ENCODE measurements around the gene GCSAML. TPM values are rescaled to one million over a fixed set of nuclear protein-coding genes. Genes with fewer than 3 reads are reported as not detected.

Gene GCSAML
- total and polyA plus RNA-seq, 3 donors from 2014 or later: 2.8 to 8.4 (median 3.7) TPM

DNA sequence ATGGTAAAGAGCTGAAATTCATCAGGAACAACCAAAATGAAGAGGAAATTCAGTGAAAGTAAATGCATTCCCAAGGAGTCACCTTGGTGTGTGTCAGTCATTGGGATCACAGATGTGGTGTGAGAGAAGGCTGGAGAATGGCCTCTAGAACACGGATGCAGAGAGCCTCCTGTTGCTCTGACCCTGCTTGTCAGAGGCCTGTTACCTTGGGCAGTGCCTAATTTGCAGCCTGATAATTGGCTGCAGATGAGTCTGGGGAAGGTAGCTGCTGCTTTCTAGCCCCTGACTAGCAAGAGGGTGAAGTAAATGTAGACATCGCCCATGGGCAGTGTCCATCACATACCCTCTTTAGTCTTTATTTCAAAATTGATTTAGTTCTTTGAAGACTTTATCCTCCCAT lies 3.3 kb downstream of the GCSAML start:
- H3K27ac ChIP-seq: no peak overlapping the region
- intact Hi-C loops (cut with DNase I; ENCODE audit: low total_unique reads): no loop called here
- no peaks in the 10 kb centered on the region for H3K36me3 ChIP-seq (ENCODE audit: low read depth, missing control alignments)
- H3K27me3 ChIP-seq: no peaks in the 10 kb centered on the region
- H3K4me1 ChIP-seq: no peaks in the 10 kb centered on the region
- no peak for TF ChIP-seq POLR2A (IDR thresholded peaks at IDR 0.05)
- TF ChIP-seq, protein P1, sequence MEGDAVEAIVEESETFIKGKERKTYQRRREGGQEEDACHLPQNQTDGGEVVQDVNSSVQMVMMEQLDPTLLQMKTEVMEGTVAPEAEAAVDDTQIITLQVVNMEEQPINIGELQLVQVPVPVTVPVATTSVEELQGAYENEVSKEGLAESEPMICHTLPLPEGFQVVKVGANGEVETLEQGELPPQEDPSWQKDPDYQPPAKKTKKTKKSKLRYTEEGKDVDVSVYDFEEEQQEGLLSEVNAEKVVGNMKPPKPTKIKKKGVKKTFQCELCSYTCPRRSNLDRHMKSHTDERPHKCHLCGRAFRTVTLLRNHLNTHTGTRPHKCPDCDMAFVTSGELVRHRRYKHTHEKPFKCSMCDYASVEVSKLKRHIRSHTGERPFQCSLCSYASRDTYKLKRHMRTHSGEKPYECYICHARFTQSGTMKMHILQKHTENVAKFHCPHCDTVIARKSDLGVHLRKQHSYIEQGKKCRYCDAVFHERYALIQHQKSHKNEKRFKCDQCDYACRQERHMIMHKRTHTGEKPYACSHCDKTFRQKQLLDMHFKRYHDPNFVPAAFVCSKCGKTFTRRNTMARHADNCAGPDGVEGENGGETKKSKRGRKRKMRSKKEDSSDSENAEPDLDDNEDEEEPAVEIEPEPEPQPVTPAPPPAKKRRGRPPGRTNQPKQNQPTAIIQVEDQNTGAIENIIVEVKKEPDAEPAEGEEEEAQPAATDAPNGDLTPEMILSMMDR (IDR thresholded peaks at IDR 0.05): no peak
- H3K4me3 ChIP-seq: no peak overlapping the region
- no peaks in the 10 kb centered on the region for H3K9me3 ChIP-seq
- 58 to 77% methylated on average over 2 of the region's 2 CpGs for WGBS, 2 donors
- DNase-seq: no peak

DNA sequence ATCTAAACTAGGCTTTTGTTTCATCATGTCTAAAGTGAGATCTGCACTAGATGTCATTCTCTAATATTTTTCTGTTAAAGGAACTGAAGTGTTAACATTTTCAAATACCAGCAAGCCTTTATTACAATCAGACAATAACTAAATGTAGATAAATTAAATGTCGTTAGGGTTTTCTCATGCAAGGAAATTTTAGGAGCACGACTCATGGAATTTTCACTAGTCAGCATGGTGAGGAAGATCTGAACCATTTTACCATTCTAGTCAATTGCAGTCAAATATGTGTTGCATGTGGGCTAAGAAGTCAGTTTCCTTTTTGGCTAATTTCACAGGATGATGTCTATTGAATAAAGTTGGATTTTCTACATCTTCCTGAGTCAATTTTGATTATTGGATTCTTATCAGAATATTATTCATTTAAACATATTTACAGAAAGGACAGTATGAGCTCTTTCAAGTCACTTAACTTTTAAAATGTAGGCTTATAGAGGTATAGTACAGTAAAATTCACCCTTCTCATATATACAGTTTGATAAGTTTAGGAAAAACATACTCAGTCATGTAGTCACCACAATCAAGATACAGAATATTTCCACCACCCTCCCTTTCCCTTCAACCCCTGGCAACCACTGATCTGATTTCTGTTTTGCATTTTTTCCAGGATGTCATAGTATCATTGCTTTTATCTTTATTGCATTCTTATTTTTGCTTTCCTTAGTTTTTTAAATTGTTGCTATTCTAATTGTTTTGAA lies 9.2 kb downstream of the GCSAML start:
- DNase-seq: no peak
- Histone ChIP-seq H3K4me1 (no peaks in the 10 kb centered on the region), H3K4me3 (no peak overlapping the region), H3K9me3 (no peaks in the 10 kb centered on the region), H3K27ac (no peak overlapping the region), H3K36me3 (ENCODE audit: low read depth, missing control alignments) (no peaks in the 10 kb centered on the region), H3K27me3 (no peaks in the 10 kb centered on the region)
- intact Hi-C loops (cut with DNase I; ENCODE audit: low total_unique reads): no loop called here
- TF ChIP-seq, protein P1 (IDR thresholded peaks at IDR 0.05): no peak
- no peak for TF ChIP-seq POLR2A (IDR thresholded peaks at IDR 0.05)
- 77 to 80% methylated on average over 2 of the region's 2 CpGs for WGBS, 2 donors

DNA sequence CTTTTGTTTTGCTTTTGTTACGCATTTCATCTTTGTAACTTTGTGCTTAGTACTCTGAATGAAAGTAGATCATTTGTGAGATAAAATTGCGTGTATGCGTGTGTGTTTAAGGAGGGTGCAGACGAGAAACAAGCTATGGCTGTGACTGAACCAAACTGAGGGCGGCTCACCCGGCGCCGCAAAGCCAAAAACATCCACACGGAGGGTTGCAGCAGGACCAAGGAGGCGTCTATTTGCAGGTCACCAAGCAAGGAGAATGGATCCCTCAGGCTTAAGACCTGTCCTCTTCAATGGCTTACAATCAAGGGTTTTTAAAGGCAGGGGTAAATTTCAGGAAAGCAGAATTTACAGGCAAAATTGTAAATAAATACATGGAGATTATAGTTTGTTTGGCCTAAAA lies 12.8 kb downstream of the GCSAML start:
- Histone ChIP-seq H3K36me3 (ENCODE audit: low read depth, missing control alignments) (no peaks in the 10 kb centered on the region), H3K27me3 (no peaks in the 10 kb centered on the region), H3K9me3 (no peaks in the 10 kb centered on the region), H3K4me3 (no peak overlapping the region), H3K27ac (no peak overlapping the region), H3K4me1 (no peaks in the 10 kb centered on the region)
- intact Hi-C loops (cut with DNase I; ENCODE audit: low total_unique reads): no loop called here
- 71 to 79% methylated on average over 10 of the region's 10 CpGs for WGBS, 2 donors
- DNase-seq: no peak
- TF ChIP-seq, protein P1 (IDR thresholded peaks at IDR 0.05): no peak
- TF ChIP-seq POLR2A (IDR thresholded peaks at IDR 0.05): no peak

DNA sequence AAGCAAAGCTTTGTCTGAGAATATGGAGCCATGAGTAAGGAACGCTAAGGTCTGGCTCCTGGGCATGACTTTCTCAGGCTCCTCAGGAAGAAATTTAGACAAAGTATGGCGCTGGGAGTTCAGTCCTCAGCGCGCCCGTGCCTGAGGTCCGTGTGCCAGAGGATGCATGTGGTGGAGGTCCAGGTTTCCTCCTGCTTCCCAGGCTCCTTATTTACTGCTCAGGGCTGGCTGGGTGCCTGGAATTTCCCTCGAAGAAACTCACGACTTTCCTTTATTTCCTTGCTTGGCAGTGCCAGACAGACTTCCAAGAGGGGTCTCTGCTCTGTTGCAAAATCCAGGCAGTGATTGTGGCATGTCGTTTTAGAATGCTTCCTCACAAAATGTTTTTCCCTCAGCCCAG lies 13.3 kb downstream of the GCSAML start:
- Histone ChIP-seq H3K9me3 (no peaks in the 10 kb centered on the region), H3K4me1 (no peaks in the 10 kb centered on the region), H3K27me3 (no peaks in the 10 kb centered on the region), H3K27ac (no peak overlapping the region), H3K36me3 (ENCODE audit: low read depth, missing control alignments) (no peaks in the 10 kb centered on the region), H3K4me3 (no peak overlapping the region)
- intact Hi-C loops (cut with DNase I; ENCODE audit: low total_unique reads): no loop called here
- no peak for DNase-seq
- 47 to 48% methylated on average over 9 of the region's 9 CpGs for WGBS, 2 donors
- TF ChIP-seq, protein P1 (IDR thresholded peaks at IDR 0.05): no peak
- no peak for TF ChIP-seq POLR2A (IDR thresholded peaks at IDR 0.05)

DNA sequence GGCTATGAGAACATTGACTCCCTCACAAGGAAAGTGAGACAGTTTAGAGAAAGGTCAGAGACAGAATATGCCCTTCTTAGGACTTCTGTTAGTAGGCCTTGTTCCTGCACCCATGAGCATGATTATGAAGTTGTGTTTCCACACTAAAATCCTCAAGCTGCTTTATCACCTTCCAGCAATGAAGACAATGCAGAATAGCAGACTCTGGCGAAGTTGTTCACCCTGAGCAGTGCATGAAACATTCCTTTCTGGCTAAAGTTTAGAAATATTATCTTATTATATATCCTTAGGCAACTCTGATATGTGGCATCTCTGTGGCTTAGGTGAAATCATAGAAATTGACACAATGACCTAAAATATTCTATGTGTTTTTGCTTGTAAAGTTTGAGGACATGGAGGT lies 25.3 kb downstream of the GCSAML start:
- H3K27ac ChIP-seq: no peak overlapping the region
- H3K36me3 ChIP-seq (ENCODE audit: low read depth, missing control alignments): no peaks in the 10 kb centered on the region
- DNase-seq: no peak
- H3K9me3 ChIP-seq: no peaks in the 10 kb centered on the region
- intact Hi-C loops (cut with DNase I; ENCODE audit: low total_unique reads): no loop called here
- TF ChIP-seq POLR2A (IDR thresholded peaks at IDR 0.05): no peak
- TF ChIP-seq, protein P1 (IDR thresholded peaks at IDR 0.05): no peak
- WGBS, 2 donors: 62 to 74% methylated on average over 1 of the region's 1 CpG
- H3K4me1 ChIP-seq: no peaks in the 10 kb centered on the region
- H3K27me3 ChIP-seq: no peaks in the 10 kb centered on the region
- H3K4me3 ChIP-seq: no peak overlapping the region
